Upper lobe of left lung (tissue), 6 donors: ENCODE measurements around the gene CGAS. TPM values are rescaled to one million over a fixed set of nuclear protein-coding genes. Genes with fewer than 3 reads are reported as not detected.

Source experiments
- ATAC-seq, 2 donors: fragments of 200-7000 bp; cut with Tn5 transposase; one replicate each; pipeline ENCODE4 v1.9.1; 2022; ENCODE audit warnings: mild to moderate bottlenecking in 2 of 2, moderate library complexity in 2 of 2; ENCODE audit not compliant: low FRiP score in 2 of 2
- DNase-seq, 2 donors: peaks; one replicate each; pipeline ENCODE4 v3.0.0-alpha.2; 2019 to 2020
- H3K27ac ChIP-seq, 4 donors: fragments of 200-600 bp; sonication (generic); one replicate each; pipeline ENCODE4 v1.5.1; 2016 to 2019
- H3K27me3 ChIP-seq, 4 donors: fragments of 200-600 bp; sonication (generic); one replicate each; pipeline ENCODE4 v1.5.1; 2017 to 2019
- H3K36me3 ChIP-seq, 4 donors: fragments of 200-600 bp; sonication (generic); one replicate each; pipeline ENCODE4 v1.5.1; 2016 to 2019
- H3K4me1 ChIP-seq, 4 donors: fragments of 200-600 bp; sonication (generic); one replicate each; pipeline ENCODE4 v1.5.1; 2018 to 2019
- H3K4me3 ChIP-seq, 4 donors: fragments of 200-600 bp; sonication (generic); one replicate each; pipeline ENCODE4 v1.5.1; 2017 to 2019; ENCODE audit warnings: mild to moderate bottlenecking in 2 of 4, moderate library complexity in 1 of 4
- H3K9me3 ChIP-seq, 4 donors: fragments of 200-600 bp; sonication (generic); one replicate each; pipeline ENCODE4 v1.5.1; 2018 to 2019
- CTCF ChIP-seq, 6 experiments: fragments of 450-650 bp in 4 of 6; fragments of 200-600 bp in 2 of 6; sonication (generic) in 2 of 6; IDR thresholded peaks; one replicate each; pipeline ENCODE4 v1.5.1; 2016 to 2019; ENCODE audit warnings: antibody characterized with exemption in 6 of 6
- EP300 ChIP-seq, 4 donors: sonication (generic); formaldehyde crosslinking; IDR thresholded peaks; one replicate each; pipeline ENCODE4 v1.5.1; 2017; ENCODE audit warnings: antibody characterized with exemption in 4 of 4, control low read depth in 2 of 4
- POLR2A ChIP-seq, 4 donors: fragments of 450-650 bp; IDR thresholded peaks; one replicate each; pipeline ENCODE4 v1.5.1; 2016 to 2017; ENCODE audit warnings: antibody characterized with exemption in 4 of 4, mild to moderate bottlenecking in 2 of 4
- POLR2AphosphoS5 ChIP-seq, 2 donors: sonication (generic); formaldehyde crosslinking; IDR thresholded peaks; one replicate each; pipeline ENCODE4 v1.5.1; 2017; ENCODE audit warnings: antibody characterized with exemption in 2 of 2
- WGBS, 2 donors: methylation state at CpG; one replicate each; pipeline ENCODE4 v1.1.5; 2017 to 2018; 5-methylcytosine and 5-hydroxymethylcytosine counted together
- total RNA-seq, 6 donors: library from RNA; depleted of rRNA in 4 of 6; stranded (reverse); fragments of >200 nt in 4 of 6; gene quantifications; one replicate each; pipeline versions ENCODE4 v1.1.0 to v1.2.1, GENCODE V29; 2016 to 2021
- donor health status: DM: no; HTN: no; CAD: no; lungs with moderate emphysema.
- donor health status: DM: no; HTN: yes; CAD: no; lungs with severe emphysema.

CGAS gene
- total RNA-seq, 6 donors from 2014 or later = 4.9 to 15.7 (median 9.0) TPM

- Histone ChIP-seq H3K9me3 (no peaks in the 10 kb centered on the region), H3K27me3 (no peaks in the 10 kb centered on the region), H3K4me1 (no peaks in the 10 kb centered on the region), H3K36me3 (peaks cover 28 to 98% (median 75%) of the 10 kb centered on the region in 4 donors), H3K4me3 (no peak overlapping the region), H3K27ac (no peak overlapping the region)
- ATAC-seq = no peak
- TF ChIP-seq POLR2A (IDR thresholded peaks at IDR 0.05) (no peak), EP300 (IDR thresholded peaks at IDR 0.05) (no peak), CTCF (IDR thresholded peaks at IDR 0.05) (no peak), POLR2AphosphoS5 (IDR thresholded peaks at IDR 0.05) (no peak)
- DNase-seq = no peak
- 92 to 97% methylated on average over 12 of the region's 12 CpGs for WGBS, 2 donors
These were observed 29.9 kb upstream of the CGAS start for GRCh38 chr6:73481969-73482368.

DNA sequence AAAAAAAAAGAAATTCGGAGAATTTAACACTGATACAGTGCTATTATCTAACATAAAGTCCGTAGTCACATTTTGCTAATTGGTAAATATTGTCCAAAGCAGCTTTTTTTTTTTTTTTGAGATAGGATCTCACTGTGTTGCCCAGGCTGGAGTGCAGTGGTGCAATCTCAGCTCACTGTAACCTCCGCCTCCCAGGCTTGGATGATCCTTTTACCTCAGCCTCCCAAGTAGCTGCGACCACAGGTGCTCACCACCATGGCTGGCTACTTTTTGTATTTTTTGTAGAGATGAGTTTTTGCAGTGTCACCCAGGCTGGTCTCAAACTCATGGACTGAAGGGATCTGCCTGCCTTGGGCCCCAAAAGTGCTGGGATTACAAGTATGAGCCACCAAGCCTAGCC lies 25.3 kb upstream of the CGAS start:
- H3K27ac ChIP-seq = no peak overlapping the region
- no peaks in the 10 kb centered on the region for H3K9me3 ChIP-seq
- H3K36me3 ChIP-seq = peaks cover 31 to 98% (median 74%) of the 10 kb centered on the region in 4 donors
- no peak for DNase-seq
- TF ChIP-seq EP300 (IDR thresholded peaks at IDR 0.05) = no peak
- no peak for TF ChIP-seq POLR2A (IDR thresholded peaks at IDR 0.05)
- TF ChIP-seq POLR2AphosphoS5 (IDR thresholded peaks at IDR 0.05) = no peak
- TF ChIP-seq CTCF (IDR thresholded peaks at IDR 0.05) = no peak
- H3K4me1 ChIP-seq = no peaks in the 10 kb centered on the region
- H3K27me3 ChIP-seq = no peaks in the 10 kb centered on the region
- H3K4me3 ChIP-seq = no peak overlapping the region
- 94 to 99% methylated on average over 4 of the region's 4 CpGs for WGBS, 2 donors
- no peak for ATAC-seq

- Histone ChIP-seq H3K9me3 (no peaks in the 10 kb centered on the region), H3K27ac (no peak overlapping the region), H3K36me3 (peaks cover 26 to 98% (median 68%) of the 10 kb centered on the region in 4 donors), H3K4me1 (no peaks in the 10 kb centered on the region), H3K27me3 (no peaks in the 10 kb centered on the region), H3K4me3 (no peak overlapping the region)
- WGBS, 2 donors = 94 to 95% methylated on average over 10 of the region's 10 CpGs
- no peak for TF ChIP-seq POLR2A (IDR thresholded peaks at IDR 0.05)
- no peak for TF ChIP-seq POLR2AphosphoS5 (IDR thresholded peaks at IDR 0.05)
- TF ChIP-seq CTCF (IDR thresholded peaks at IDR 0.05) = no peak
- no peak for TF ChIP-seq EP300 (IDR thresholded peaks at IDR 0.05)
- DNase-seq (no peak), ATAC-seq (no peak)
These were observed 24.6 kb upstream of the CGAS start for GRCh38 chr6:73476723-73477122.

DNA sequence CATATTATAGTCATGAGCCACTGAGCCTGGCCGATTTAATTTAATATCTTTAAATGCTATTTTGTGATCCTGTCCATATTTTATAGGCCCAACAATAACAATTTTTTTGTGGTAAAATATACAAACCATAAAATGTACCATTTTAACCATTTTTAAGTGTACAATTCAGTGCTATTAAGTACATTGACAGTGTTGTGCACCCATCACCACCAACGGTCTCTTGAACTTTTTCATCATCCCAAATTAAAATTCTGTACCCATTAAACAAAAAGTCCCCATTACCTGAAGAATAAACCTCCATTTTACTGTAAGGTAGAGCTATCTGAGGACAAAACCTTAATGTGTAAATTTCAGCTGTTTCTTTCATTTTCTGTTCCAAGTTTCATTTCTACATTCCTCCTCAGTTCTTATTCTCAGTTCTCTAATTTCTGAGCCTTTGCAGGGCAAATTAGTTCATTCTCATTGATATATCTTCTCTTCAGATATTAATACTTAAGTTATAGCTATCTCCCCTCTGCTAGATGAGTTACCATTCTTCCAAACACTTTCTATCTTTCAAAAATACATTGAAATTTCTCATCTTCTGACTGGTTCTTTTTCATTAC lies 19.7 kb upstream of the CGAS start:
- no peak overlapping the region for H3K4me3 ChIP-seq
- 83 to 90% methylated on average over 2 of the region's 2 CpGs for WGBS, 2 donors
- H3K27ac ChIP-seq = no peak overlapping the region
- peaks cover 27 to 100% (median 71%) of the 10 kb centered on the region in 4 donors for H3K36me3 ChIP-seq
- H3K9me3 ChIP-seq = no peaks in the 10 kb centered on the region
- no peaks in the 10 kb centered on the region for H3K27me3 ChIP-seq
- TF ChIP-seq POLR2AphosphoS5 (IDR thresholded peaks at IDR 0.05) (no peak), POLR2A (IDR thresholded peaks at IDR 0.05) (no peak), CTCF (IDR thresholded peaks at IDR 0.05) (no peak), EP300 (IDR thresholded peaks at IDR 0.05) (no peak)
- no peaks in the 10 kb centered on the region for H3K4me1 ChIP-seq
- DNase-seq (no peak), ATAC-seq (no peak)
